ENCODE results near the gene NPHP1.
A peak's percentile ranks its signal among the peaks of the same experiment; 100 is the strongest.
"Not testable (repeated sequence)": the region's sequence is repeated elsewhere in the genome, so short reads cannot be mapped to it uniquely, and the experiment has no call there.

NPHP1 gene

DNA sequence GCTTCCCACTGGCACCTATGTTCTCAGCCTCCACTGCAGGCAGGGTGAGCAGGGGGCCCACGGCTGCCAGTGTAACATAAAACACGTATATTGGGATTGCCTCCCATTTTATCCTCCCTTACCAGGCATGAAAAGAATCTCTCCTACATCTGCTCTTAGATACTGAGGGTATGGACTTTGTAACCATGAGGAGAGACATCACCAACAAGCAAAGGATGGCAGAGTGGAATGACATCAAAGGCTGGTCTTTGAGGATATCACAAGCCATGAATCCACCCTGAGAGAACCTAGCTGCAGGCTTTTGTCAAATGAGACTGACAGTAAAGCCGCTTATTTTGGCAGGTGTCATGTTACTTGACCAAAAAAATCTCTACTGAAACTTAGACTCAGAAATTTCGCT, 7.4 kb downstream of the NPHP1 start:
- no peak for DNase-seq

DNA sequence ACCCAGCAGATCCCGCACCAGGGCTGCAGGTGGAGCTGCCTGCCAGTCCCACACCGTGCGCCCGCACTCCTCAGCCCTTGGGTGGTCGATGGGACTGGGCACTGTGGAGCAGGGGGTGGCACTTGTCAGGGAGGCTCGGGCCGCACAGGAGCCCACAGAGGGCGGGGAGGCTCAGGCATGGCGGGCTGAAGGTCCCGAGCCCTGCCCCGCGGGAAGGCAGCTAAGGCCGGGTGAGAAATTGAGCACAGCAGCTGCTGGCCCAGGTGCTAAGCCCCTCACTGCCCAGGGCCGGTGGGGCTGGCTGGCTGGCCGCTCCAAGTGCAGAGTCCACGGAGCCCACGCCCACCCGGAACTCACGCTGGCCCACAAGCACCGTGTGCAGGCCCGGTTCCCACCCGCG, 14.6 kb downstream of the NPHP1 start:
- not testable (repeated sequence) for DNase-seq

DNA sequence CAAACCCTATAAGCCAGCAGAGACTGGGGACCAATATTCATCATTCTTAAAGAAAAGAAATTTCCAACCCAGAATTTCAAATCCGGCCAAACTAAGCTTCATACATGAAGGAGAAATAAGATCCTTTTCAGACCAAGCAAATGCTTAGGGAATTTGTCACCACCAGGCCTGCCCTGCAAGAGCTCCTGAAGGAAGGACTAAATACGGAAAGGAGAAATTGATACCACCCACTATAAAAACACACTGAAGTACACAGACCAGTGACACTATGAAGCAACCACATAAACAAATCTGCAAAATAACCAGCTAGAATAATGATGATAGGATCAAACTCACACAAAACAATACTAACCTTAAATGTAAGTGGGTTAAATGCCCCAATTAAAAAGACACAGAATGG, 22.4 kb downstream of the NPHP1 start:
- no peak for DNase-seq

DNA sequence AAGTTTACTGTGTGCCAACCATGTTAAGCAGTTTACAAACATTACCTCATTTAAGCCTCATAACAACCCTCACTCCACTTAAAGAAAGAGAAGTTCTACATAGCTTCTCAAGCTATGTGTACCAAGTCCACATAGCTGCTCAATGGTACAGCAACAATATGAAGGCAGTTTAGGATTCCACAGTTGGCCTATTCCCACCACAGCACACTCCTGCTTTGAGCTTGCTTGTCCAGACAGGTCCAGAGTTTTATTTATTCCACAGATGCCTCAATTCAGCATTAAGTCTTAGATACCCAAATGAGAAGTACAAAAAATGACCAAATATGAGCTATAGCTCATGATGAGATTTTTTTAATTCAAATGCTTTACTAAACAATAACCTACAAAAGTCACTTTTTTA, 24.8 kb downstream of the NPHP1 start:
- DNase-seq, result no peak

DNA sequence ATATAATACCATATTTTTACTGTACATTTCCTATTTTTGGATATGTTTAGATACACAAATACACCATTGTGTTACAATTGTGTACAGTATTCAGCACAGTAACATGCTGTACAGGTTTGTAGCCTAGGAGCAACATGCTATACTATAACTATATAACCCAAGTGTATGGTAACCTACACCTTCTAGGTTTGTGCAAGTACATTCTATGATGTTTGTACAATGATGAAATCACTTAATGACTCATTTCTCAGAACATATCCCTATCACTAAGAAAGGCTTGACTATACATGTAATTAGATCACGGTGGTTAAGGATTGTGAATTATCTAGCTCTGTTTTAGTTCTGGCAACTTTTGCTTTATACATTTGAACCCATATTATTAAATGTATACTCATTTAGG, 31.3 kb downstream of the NPHP1 start:
- DNase-seq, result no peak

DNA sequence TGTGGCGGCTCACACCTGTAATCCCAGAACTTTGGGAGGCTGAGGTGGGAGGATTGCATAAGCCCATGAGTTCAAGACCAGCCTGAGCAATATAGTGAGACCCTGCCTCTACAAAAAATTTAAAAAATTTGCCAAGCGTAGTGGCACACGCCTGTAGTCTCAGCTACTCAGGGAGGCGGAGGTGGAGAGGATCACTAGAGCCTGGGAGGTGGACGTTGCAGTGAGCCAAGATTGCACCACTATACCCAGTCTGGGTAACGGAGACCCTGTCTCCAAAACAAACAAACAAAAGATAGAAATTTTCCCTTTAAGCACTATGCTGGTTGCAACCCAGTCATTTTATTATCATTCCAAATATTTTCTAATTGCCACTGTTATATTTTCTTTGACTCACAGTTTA, 32.3 kb downstream of the NPHP1 start:
- DNase-seq, result no peak

DNA sequence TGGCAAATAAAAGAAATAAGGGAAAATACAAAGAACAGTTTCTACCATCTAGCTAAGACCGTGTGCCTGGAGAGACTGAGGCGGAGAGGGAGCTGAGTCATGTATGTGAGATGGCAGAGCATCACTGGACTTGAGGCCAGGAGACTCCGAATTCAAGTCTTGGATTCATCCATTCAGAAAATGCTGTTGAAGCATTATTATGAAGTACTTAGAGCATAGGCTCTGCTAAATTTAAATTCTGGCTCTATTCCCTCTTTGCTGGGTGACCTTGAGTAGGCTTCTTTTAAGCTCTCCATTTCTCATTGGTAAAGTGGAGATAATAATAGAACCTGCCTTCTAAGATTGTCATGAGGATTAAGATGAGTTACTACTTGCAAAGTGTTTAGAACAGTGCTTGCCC, 34.7 kb downstream of the NPHP1 start:
- DNase-seq, result no peak

DNA sequence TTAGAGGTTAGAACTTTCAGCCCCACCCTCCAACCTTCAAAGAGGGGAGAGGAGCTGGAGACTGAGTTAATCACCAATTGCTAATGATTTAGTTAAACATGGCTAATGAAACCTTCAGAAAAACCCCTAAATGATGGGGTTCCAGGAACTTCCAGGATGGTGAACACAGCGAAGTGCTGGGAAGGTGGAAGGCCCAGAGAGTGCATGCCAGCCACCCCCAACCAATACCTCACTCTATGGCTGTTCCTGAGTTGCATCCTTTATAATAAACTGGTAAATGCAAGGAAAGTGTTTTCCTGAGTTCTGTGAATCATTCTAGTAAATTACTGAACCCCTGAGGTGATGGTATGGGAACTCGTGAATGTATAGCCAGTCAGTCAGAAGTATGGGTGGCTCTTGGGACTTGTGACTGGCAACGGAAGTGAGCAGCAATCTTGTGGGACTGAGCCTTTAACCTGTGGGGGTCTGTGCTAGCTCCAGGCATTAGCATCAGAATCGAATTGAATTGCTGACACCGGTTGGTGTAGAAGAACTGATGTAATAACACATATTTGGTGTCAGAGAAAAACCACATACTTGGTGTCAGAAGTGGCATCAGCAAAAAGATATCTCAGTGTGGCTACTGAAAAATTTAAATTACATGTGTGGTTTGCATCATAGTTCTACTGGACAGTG, 37.4 kb downstream of the NPHP1 start:
- DNase-seq, result no peak

DNA sequence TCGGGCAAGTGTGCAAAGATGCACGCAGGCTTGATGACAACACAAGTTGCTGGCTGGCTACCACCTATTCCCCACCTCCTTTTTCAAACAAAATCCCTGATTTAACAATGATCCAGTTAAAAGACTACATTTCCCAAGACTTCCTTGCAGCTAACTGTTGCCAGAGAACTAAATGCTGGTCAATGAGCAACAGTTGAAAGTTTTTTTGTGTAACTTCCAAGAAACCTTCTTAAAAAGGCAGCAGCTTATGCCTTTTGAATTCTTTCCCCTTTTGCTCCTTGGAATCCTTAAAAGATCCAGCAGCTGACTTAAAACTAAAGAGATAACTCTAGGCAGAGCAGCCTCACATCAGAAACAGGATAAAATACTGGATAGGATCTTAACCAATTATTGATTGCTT, 38.5 kb downstream of the NPHP1 start:
- no peak for DNase-seq

DNA sequence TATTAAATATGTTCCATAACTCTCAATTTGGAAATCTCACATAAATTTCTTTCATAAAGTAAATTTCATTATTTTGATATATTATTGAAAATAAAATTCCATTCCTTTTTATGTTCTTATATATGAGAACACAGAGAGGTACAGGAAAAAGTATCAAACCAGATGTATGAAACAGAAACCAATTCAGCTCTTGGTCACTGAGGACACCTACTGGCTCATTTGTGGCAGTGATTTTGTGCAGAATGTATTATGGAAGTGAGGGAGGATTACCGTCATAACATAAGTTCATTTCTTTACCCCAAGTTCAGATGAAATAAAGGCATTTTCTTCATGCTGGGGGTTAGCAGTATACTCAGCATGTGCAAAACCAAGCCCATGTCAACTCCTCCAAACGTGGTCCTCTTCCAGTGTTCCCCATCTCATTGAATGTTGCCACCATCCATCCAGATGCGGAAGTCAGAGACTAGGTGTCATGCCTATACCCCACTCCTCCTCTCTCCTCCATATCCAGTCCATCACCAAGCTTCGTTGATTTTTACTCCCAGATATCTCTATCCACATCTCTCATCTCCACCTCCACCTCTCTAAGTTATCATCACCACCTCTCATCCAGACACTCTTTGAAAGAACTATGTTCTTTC, 47.5 kb downstream of the NPHP1 start:
- peak in 1 of 2 donors; percentile 26 for DNase-seq

DNA sequence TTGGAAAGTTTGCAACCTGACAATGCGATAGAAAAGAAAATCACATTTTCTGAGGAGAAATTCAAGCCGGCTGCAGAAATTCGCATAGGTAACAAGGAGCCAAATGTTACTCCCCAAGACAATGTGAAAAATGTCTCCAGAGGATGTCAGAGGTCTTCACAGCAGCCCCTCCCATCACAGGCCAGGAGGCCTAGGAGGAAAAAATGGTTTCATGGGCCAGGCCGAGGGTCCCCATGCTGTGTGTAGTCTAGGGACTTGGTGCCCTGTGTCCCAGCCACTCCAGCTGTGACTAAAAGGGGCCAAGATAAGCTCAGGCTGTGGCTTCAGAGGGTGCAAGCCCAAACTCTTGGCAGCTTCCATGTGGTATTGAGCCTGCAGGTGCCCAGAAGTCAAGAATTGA, 50.0 kb downstream of the NPHP1 start:
- DNase-seq, result not testable (repeated sequence)

DNA sequence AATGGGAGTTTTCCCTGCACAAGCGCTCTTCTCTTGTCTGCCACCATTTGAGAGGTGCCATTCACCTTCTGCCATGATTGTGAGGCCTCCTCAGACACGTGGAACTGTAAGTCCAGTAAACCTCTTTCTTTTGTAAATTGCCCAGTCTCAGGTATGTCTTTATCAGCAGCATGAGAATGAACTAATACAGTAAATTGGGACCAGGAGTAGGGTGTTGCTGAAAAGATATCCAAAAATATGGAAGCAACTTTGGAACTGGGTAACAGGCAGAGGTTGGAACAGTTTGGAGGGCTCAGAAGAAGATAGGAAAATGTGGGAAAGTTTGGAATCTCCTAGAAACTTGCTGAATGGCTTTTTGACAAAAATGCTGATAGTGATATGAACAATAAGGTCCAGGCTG, 50.6 kb downstream of the NPHP1 start:
- not testable (repeated sequence) for DNase-seq

DNA sequence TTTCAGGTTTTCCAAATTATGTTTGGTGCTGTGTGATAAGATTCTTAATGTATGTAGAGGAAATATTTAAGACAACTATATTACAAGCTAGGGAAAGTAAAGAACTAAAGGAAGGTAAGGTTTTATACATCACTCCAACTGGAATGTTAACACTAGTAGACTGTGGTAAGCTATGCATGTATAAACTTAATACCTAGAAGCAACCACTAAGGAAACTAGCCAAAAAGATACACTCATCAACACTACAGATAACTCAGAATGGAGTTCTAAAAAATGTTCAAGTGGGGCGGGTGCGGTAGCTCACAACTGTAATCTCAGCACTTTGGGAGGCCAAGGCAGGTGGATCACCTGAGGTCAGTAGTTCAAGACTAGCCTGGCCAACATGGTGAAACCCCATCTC, 51.4 kb downstream of the NPHP1 start:
- no peak for DNase-seq

DNA sequence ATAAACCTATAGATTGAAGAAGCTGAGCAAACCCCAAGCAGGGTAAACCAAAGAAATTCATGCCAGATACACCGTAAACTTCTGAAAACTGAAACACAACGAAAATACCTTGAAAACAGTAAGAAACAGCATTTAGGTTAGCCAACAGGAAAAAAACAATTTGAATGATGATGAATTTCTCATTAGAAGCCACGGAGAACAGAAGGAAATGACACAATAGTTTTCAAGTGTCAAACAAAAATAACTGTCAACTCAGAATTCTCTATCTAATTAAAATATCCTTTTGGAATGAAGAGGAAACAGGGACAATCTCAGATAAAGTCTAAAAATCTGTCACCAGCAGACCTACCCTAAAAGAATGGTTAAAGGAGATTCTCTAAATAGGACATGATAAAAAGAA, 51.9 kb downstream of the NPHP1 start:
- DNase-seq, result no peak

DNA sequence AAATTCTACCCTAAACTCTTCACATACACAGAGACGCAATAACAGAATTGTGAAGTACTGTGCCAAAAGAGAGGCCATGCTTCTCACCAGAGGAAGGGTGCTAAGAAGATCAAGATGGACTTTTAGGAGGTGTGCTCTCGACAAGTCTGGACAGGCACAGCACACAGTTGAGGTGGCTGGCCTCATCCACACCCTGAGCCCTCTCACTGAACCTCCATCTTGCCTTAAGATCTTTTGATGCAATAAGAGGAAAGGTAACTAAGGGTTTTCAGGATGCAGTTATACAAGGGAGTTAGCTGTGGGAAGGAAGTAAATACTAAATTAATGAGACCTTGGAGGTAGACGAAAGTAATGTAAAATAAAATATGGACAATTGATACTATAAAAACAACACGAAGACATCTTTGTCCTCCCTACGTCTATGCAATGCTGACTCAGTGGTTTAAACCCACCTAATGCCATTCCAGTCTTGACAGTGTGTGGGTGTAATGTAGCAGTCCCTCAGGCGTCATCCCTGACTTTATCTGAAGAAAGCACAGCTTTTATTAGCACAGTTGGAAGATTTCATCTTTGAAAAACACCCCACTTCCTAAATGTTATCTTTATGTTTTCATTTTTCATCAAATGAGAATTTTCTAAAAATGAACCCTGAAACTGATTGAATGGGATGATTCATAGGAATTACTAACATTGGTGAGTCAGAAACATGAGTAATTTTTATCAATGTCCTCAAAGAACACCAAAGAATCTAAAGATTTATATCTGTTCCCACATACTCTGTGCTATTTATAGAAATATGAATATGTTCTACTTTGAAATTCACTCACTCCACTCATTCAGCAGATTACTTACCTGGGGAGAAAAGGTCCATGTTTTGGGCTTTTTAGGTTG, 55.2 kb downstream of the NPHP1 start:
- no peak for DNase-seq

DNA sequence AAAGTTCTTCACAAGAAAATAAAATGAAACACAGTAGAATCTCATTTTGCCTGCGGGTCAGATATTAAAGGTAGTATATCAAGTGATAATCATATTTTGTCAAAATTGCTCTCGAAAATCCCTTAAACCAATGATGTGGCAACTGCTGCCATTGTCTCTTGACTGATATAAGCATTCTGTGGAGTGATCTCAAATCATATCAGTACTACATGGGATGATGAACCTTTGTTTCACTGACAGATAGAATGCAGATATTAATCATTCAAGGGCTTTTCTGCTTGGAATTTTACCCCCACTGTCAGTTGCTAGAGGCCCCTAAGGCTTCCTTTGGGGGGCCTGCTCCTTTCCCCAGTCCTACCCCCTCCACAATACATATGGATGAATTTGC, 57.9 kb downstream of the NPHP1 start:
- no peak for DNase-seq

DNA sequence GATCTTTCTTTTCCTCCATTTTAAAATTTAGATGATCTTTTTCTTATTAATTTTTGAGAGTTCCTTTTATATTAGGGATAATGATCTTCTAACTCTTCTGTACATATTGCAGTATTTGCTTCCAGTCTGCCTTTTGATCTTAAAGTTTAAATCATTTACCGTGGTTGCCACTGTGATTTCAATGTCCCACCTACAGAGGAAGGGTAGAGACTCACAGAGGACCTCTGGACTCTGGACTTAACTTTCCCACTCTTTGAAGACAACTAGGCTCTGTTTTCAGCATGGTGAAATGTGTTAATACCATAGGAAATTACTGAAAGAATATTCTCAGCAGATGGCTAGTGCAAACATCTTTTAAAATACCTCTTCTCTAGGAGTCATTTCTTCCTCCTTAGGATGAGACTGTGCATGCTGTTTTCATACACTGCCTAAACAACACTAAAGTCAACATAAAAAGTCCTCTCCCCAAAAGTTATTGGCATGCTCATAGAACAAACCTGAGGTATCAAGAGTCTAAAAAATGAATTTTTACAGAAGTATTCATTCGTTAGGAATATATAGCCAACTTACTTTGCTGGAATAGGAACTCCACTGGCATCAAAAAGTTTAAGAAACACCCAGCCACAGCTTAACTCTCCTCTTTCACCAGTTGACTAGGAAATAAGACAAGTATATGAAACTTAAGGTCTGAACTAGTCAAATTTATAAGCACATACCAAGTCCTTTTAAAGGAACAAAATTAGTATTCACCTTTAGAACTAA, 58.4 kb downstream of the NPHP1 start:
- DNase-seq, result no peak

DNA sequence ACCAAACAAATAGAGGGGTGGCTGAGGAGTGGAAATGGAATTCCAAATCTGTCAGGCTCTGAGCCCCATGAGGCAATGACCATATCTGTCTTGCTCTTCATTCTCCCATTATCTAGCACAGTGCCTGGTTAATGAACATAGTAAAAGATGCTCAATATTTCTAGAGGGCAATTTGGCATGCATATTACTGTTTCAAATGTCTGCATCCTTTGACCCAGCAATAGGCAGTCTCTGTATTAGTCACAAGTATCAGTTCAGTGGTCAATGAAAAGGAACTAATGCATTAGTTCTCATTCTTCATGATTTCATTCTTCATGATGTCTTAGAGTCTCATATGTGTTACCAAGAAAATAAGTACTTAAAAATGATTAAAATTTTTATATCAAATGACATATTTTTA, 60.8 kb downstream of the NPHP1 start:
- no peak for DNase-seq

DNA sequence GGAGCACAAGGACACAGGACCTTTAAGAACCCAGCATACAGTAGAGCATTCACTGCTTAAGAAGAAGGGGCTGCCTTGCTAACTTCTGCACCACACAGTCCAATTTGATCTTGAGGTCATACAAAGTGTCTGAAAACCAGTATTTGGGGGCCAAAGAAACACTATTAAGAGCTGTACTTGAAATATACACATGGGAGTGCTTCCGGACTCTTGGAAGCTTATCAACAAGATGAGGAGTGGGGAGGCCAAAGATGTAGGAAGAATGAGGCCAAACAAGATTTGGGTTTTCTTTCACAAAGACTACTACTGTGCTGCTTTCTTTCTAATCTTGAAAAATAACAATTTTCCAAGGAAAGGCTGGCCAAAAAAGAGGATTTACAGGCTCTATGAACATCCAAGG, 64.4 kb downstream of the NPHP1 start:
- no peak for DNase-seq

DNA sequence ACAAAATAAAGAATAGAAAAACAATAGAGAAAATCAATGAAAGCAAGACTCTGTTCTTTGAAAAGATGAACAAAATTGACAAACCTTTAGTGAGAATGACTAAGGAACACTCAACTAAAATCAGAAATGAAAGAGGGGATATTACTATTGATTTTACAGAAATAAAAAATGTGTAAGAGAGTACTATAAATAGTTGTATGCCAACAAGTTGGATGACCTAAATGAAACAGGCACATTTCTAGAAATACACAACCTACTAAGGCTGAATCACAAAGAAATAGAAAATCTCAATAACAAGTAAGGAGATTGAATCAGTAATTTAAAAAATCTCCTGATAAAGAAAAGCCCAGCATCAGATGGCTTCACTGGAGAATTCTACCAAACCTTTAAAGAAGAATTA, 70.8 kb downstream of the NPHP1 start:
- no peak for DNase-seq

DNA sequence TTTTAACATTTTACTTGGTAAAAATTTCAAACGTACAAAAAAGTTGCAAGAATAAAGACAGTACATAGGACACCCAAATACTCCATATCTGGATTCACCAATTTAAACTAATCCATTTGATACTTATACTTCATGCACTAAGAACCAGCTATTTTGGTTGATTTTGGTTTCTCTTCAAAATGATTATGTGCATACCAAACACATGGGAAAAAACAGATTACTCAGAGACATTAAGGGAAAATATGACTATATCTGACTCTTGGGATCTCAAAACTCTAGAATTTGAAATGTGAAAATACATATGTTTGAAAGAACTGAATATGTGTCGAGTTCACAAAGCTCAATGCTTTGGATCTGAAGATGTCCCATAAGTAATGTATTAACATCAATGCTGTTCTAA, 73.6 kb downstream of the NPHP1 start:
- no peak for DNase-seq

DNA sequence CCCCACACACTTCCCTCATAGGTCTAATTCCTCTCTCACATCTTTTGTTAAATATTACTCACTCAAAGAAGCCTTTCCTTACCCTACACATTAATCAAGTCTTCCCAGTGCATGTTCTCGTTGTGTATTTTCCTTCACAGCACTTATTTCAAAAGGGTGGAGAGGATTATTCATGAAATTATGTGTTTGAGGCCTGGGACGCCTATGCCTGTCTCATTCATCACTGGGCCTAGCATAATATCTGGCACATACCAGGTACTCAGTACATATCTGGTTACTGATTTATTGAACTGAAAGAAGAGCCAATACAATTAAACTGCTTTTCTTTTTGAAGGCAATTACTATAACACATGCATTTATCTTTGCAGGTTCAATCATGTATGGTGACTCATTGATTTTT, 74.1 kb downstream of the NPHP1 start:
- no peak for DNase-seq

DNA sequence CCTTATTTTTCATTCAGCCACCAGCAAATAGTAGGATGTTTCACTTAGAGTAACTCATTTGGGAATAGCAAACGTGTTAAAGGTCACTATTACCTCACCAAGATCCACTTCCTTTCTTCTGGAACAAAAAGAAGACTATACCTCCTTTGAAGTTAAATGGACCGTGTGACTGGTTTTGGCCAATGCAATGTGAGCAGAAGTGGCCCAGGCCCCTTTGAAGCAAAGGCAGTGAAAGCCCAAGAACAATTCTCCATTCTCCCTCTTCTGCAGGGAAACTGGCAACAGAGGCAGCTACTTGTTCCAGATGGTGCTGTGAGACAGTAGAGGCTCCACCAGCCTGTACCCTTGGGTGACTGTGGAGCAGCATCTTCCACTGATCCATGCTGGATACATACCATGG, 77.9 kb downstream of the NPHP1 start:
- no peak for DNase-seq
